ENCODE data around the gene PTF1A.

GRCh38 chr10:23199768-23200511 is 7.8 kb downstream of the PTF1A start:
- no peak for TF ChIP-seq CTCF (IDR thresholded peaks at IDR 0.05; ENCODE audit: insufficient read depth, low read length, poor library complexity, severe bottlenecking)
- no peak for TF ChIP-seq EZH2phosphoT487 (conservative IDR thresholded peaks at IDR 0.05; ENCODE audit: low read length)

Data from SU-DHL-6 (cell line).